Measurements from ENCODE around the gene RBMY1A1. TPM values are rescaled to one million over a fixed set of nuclear protein-coding genes. Genes with fewer than 3 reads are reported as not detected.
"Not testable (repeated sequence)": the region's sequence is repeated elsewhere in the genome, so short reads cannot be mapped to it uniquely, and the experiment has no call there.

The RBMY1A1 gene
- total RNA-seq (not detected in 2 replicates), polyA plus RNA-seq (not detected in 2 replicates)

GRCh38 chrY:21534579-21534978 is at the start of gene RBMY1A1:
TSS of gene RBMY1A1 (plus strand) at chrY:21534879. CDS start at chrY:21536892, 2,013 bp downstream.
- not testable (repeated sequence) for H3K4me1 ChIP-seq (ENCODE audit: insufficient read depth)
- no CpG with 5 or more reads among the region's 28 CpGs for WGBS (ENCODE audit: low lambda C conversion rate, missing lambda C conversion rate)

DNA sequence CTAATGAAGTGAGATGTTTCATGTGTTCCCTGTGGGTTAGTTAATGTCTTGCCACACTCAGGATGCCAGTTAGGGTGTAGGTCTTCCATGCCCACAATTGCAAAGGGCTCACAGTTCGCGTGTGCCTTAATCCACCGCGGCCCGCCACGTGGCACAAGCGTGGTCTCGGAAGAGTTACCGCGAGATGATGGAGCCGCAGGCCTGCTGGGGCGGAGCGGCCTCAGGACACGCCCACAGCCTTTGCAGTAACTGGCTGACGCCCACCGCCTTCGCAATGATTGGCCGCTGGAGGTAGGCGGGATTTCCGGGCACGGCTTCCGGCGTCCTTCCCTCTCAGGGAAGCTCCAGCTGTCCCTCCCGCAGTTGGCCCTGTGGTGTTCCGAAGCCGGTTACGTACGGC is 23.6 kb upstream of the RBMY1A1 start, which contains the start of gene RBMY1B:
Gene RBMY1B (plus strand): TSS at position 301 of the 400 bp plus-strand sequence. CDS start 2,013 bp downstream, outside the sequence.
- not testable (repeated sequence) for H3K9me3 ChIP-seq (ENCODE audit: low read depth); DNase-seq (ENCODE audit: low spot score); H3K27ac ChIP-seq; H3K4me2 ChIP-seq; H3K36me3 ChIP-seq (replicated peaks; ENCODE audit: insufficient read depth, low read depth); H4K20me1 ChIP-seq (ENCODE audit: insufficient read depth, poor library complexity, severe bottlenecking); H3K4me1 ChIP-seq (ENCODE audit: insufficient read depth); H3K4me3 ChIP-seq; H3K79me2 ChIP-seq; H2AFZ ChIP-seq; H3K27me3 ChIP-seq; H3K9me2 ChIP-seq (replicated peaks; ENCODE audit: insufficient read depth)
- WGBS (ENCODE audit: low lambda C conversion rate, missing lambda C conversion rate), result no CpG with 5 or more reads among the region's 28 CpGs

More at GRCh38 chrY:21534579-21534978, at the start of gene RBMY1A1:
- not testable (repeated sequence) for H3K4me3 ChIP-seq; H3K27ac ChIP-seq; H3K4me2 ChIP-seq; H3K9me3 ChIP-seq (ENCODE audit: low read depth); H3K27me3 ChIP-seq; H2AFZ ChIP-seq; H3K36me3 ChIP-seq (replicated peaks; ENCODE audit: insufficient read depth, low read depth); H3K9me2 ChIP-seq (replicated peaks; ENCODE audit: insufficient read depth); H3K79me2 ChIP-seq; DNase-seq (ENCODE audit: low spot score); H4K20me1 ChIP-seq (ENCODE audit: insufficient read depth, poor library complexity, severe bottlenecking)

- not testable (repeated sequence) for H3K4me3 ChIP-seq; H3K79me2 ChIP-seq; DNase-seq (ENCODE audit: low spot score); H3K4me2 ChIP-seq; H2AFZ ChIP-seq; H4K20me1 ChIP-seq (ENCODE audit: insufficient read depth, poor library complexity, severe bottlenecking); H3K4me1 ChIP-seq (ENCODE audit: insufficient read depth); H3K36me3 ChIP-seq (replicated peaks; ENCODE audit: insufficient read depth, low read depth); H3K27ac ChIP-seq; H3K27me3 ChIP-seq; H3K9me2 ChIP-seq (replicated peaks; ENCODE audit: insufficient read depth); H3K9me3 ChIP-seq (ENCODE audit: low read depth)
- WGBS (ENCODE audit: low lambda C conversion rate, missing lambda C conversion rate), result no CpG with 5 or more reads among the region's 5 CpGs
Measured at GRCh38 chrY:21559316-21559984, 24.8 kb downstream of the RBMY1A1 start.

DNA sequence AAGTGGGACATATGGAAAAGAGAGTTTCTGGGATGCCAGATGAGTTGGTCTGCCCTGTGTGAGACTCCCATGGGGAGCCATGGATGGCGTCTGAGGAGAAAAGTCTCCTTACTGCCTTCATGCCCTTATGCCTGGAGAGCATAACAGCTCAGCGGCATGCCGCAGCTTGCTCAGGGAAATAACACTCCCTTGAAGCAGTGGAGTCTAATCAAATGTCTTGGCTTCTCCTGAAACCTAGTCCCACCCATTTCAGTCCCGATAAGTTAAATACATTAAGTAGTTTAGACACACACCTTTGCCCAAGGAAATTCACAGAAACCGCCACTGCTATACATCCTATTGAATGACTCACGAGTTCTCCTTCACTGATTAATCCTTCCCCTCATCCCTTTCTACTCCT is 50.8 kb downstream of the RBMY1A1 start:
- no peak for DNase-seq (ENCODE audit: low spot score)
- TF ChIP-seq EZH2 (IDR thresholded peaks at IDR 0.05; ENCODE audit: borderline replicate concordance) (no peak), EZH2phosphoT487 (IDR thresholded peaks at IDR 0.05; ENCODE audit: low read depth, severe bottlenecking, unreplicated experiment) (no peak)
- TF ChIP-seq, protein P1, sequence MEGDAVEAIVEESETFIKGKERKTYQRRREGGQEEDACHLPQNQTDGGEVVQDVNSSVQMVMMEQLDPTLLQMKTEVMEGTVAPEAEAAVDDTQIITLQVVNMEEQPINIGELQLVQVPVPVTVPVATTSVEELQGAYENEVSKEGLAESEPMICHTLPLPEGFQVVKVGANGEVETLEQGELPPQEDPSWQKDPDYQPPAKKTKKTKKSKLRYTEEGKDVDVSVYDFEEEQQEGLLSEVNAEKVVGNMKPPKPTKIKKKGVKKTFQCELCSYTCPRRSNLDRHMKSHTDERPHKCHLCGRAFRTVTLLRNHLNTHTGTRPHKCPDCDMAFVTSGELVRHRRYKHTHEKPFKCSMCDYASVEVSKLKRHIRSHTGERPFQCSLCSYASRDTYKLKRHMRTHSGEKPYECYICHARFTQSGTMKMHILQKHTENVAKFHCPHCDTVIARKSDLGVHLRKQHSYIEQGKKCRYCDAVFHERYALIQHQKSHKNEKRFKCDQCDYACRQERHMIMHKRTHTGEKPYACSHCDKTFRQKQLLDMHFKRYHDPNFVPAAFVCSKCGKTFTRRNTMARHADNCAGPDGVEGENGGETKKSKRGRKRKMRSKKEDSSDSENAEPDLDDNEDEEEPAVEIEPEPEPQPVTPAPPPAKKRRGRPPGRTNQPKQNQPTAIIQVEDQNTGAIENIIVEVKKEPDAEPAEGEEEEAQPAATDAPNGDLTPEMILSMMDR (IDR thresholded peaks at IDR 0.05; ENCODE audit: poor library complexity), result no peak
- H3K27ac ChIP-seq, result no peak overlapping the region
- H3K9me2 ChIP-seq (replicated peaks; ENCODE audit: insufficient read depth), result no peaks in the 10 kb centered on the region
- no CpG with 5 or more reads among the region's 6 CpGs for WGBS (ENCODE audit: low lambda C conversion rate, missing lambda C conversion rate)
- H3K4me3 ChIP-seq, result no peak overlapping the region
- H3K4me1 ChIP-seq (ENCODE audit: insufficient read depth), result no peaks in the 10 kb centered on the region
- H3K27me3 ChIP-seq, result no peaks in the 10 kb centered on the region
- no peak overlapping the region for H2AFZ ChIP-seq
- H3K4me2 ChIP-seq, result no peak overlapping the region
- H3K36me3 ChIP-seq (replicated peaks; ENCODE audit: insufficient read depth, low read depth), result no peaks in the 10 kb centered on the region
- no peaks in the 10 kb centered on the region for H3K9me3 ChIP-seq (ENCODE audit: low read depth)
- no peaks in the 10 kb centered on the region for H3K79me2 ChIP-seq
- no peaks in the 10 kb centered on the region for H4K20me1 ChIP-seq (ENCODE audit: insufficient read depth, poor library complexity, severe bottlenecking)

GRCh38 chrY:21586454-21586853 is 51.8 kb downstream of the RBMY1A1 start:
- H3K4me1 ChIP-seq (ENCODE audit: insufficient read depth); H4K20me1 ChIP-seq (ENCODE audit: insufficient read depth, poor library complexity, severe bottlenecking); H3K27me3 ChIP-seq; H2AFZ ChIP-seq; H3K9me3 ChIP-seq (ENCODE audit: low read depth); H3K27ac ChIP-seq; H3K36me3 ChIP-seq (replicated peaks; ENCODE audit: insufficient read depth, low read depth); DNase-seq (ENCODE audit: low spot score); H3K4me2 ChIP-seq; H3K9me2 ChIP-seq (replicated peaks; ENCODE audit: insufficient read depth); H3K79me2 ChIP-seq; H3K4me3 ChIP-seq: not testable (repeated sequence)
- no CpG with 5 or more reads among the region's 6 CpGs for WGBS (ENCODE audit: low lambda C conversion rate, missing lambda C conversion rate)

Measured in hepatocyte (in vitro differentiated cells).